Stomach smooth muscle (tissue), 2 donors: ENCODE data around the gene GULP1.

Experiments used
- H3K27ac ChIP-seq: one replicate; pipeline ENCODE4 v1.7.0; 2013; ENCODE audit warnings: mild to moderate bottlenecking, low read length, inconsistent platforms
- H3K27me3 ChIP-seq, 2 donors: one replicate each; pipeline ENCODE4 v1.7.0; 2013; ENCODE audit warnings: low read length in 2 of 2; ENCODE audit not compliant: insufficient read depth in 2 of 2, control insufficient read depth in 1 of 2
- H3K36me3 ChIP-seq, 2 donors: one replicate each; pipeline ENCODE4 v1.7.0; 2013; ENCODE audit warnings: low read length in 2 of 2; ENCODE audit not compliant: control insufficient read depth in 2 of 2, insufficient read depth in 2 of 2
- H3K4me1 ChIP-seq: one replicate; pipeline ENCODE4 v1.7.0; 2013; ENCODE audit warnings: low read length; ENCODE audit not compliant: control insufficient read depth, insufficient read depth
- H3K4me3 ChIP-seq, 2 donors: one replicate each; pipeline ENCODE4 v1.7.0; 2013; ENCODE audit warnings: low read length in 2 of 2
- H3K9ac ChIP-seq, 2 donors: one replicate each; pipeline ENCODE4 v1.7.0; 2013; ENCODE audit warnings: low read length in 2 of 2, mild to moderate bottlenecking in 1 of 2
- H3K9me3 ChIP-seq, 2 donors: one replicate each; pipeline ENCODE4 v1.7.0; 2013; ENCODE audit warnings: low read length in 2 of 2; ENCODE audit not compliant: control insufficient read depth in 2 of 2
- donor health status: healthy.
- donor health status: Pancreatic carcinoma.

GULP1 gene

DNA sequence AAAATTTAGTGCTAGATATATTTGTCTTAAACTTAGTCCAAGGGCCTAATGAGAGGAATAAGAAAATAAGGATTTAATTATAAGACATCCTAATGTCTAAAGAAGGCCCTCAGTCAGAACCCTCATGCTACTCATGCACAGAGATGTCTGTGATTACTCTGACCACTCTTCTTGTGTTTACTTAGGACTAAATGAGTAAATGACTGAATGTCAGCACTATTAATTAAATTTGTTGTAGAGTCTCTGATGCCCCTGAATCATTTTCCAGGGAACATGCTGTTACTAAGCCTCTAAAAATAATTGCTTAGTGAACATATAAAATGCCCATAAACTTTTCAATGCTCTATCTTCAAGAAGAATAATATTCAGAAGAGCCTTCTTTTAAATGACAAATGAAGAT, 32.4 kb downstream of the GULP1 start:
- Histone ChIP-seq H3K9me3 (no peaks in the 10 kb centered on the region), H3K4me3 (no peak overlapping the region), H3K4me1 (peaks cover 7% of the 10 kb centered on the region), H3K9ac (no peak overlapping the region), H3K36me3 (no peaks in the 10 kb centered on the region), H3K27me3 (no peaks in the 10 kb centered on the region), H3K27ac (no peak overlapping the region)

DNA sequence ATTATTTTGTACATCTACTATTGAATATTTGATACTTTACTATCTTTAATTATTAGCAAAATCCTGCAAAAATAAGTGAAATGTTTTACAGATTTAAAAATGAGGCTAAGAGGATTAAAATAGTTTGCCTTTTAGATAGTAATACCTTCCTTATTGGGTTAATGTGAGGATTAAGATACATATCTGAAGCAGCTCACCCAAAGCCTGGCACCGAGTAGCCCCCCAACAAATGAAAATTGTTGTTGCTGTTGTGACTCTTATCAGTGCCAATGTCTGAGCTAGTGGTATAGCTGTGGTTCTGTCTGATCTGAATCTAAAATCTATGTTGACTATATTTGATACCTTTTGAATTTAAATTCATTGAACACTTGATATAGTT, 34.6 kb downstream of the GULP1 start:
- Histone ChIP-seq H3K4me3 (no peak overlapping the region), H3K9ac (no peak overlapping the region), H3K9me3 (no peaks in the 10 kb centered on the region), H3K36me3 (no peaks in the 10 kb centered on the region), H3K27ac (no peak overlapping the region), H3K27me3 (no peaks in the 10 kb centered on the region), H3K4me1 (peaks cover 7% of the 10 kb centered on the region)

DNA sequence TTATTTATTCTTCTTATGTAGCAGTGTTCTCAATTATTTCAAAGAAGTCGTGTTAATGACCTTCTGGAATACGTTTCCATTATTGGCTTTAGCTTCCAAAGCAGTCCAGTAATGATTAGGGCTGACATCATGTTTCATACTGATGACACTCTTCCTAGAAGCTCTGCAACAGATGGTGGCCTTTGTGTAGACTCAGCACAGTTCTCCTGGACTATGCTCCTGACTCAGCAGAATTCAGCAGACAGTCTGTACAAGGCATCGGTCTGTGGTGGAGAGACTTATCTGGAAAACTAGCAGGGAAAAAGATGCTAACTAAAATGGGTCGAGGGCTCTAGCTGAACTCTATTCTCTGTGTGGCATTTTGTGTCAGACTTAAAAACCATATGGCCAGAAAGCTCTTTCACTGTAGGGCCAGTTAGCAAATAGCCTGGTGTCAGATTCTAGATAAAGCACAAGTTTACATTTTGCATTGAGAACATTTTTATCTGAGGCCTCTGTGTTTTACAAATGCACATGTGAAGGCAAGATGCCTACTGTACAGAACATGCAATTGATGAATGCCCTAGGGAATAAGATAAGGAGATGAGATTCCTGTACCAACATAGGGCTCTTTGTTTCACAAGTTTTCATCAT, 35.1 kb downstream of the GULP1 start:
- Histone ChIP-seq H3K27ac (no peak overlapping the region), H3K9me3 (no peaks in the 10 kb centered on the region)

DNA sequence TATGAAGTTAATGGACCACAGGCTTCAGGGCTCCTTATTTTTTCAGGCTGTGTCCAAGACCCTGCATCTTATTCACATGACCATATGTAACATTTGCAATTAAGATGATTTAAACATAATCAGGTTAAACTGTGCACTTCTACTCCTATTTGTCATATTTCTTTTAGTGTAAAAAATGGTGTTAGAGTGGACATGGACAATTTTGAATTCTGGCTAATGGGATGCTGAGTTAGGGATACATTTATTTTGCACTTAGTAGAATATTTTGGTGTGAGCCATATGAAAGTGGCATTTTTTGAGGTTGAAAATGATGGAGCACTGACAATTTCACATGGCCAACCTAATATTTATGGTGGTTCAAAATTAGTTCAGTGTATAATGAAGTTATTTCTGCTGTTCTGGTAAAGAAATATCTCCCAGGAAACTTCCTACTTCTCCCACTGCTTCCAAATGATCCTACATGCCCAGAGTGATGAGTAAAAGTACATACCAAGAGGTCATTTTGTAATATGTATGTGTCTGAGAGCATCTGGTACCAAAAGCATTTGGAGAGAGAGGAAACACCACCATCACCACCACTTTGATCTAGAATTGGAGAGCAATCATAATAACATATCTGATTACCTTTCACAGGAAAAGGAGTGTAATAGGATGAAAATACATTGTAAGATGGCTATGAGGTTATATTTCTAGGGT, 36.0 kb downstream of the GULP1 start:
- H3K9ac ChIP-seq = no peak overlapping the region
- no peaks in the 10 kb centered on the region for H3K27me3 ChIP-seq
- H3K4me1 ChIP-seq = peaks cover 7% of the 10 kb centered on the region
- no peaks in the 10 kb centered on the region for H3K36me3 ChIP-seq
- H3K4me3 ChIP-seq = no peak overlapping the region
- no peak overlapping the region for H3K27ac ChIP-seq
- H3K9me3 ChIP-seq = no peaks in the 10 kb centered on the region

More for the DNA sequence above, 35.1 kb downstream of the GULP1 start:
- Histone ChIP-seq H3K36me3 (no peaks in the 10 kb centered on the region), H3K27me3 (no peaks in the 10 kb centered on the region), H3K4me3 (no peak overlapping the region), H3K4me1 (peaks cover 7% of the 10 kb centered on the region), H3K9ac (no peak overlapping the region)

DNA sequence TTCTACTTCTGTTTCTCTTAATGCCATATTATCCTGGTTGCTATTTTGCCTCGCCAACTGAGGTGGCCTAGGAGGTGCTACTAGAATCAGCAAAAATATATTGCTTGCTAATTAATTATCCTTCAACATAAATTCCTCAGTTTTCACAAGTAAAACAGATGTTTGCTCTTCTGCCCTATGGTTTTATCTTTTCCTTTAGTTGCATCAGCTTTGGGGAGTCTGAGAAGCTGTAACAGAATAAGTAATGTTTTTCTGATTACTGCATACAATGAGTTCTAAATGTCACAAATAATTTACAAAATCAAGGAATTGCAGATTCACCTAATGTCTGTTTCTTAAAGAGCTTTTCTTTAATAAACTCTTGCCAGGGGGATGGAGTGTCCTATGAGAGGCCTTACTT, 36.7 kb downstream of the GULP1 start:
- no peaks in the 10 kb centered on the region for H3K9me3 ChIP-seq
- H3K27me3 ChIP-seq = no peaks in the 10 kb centered on the region
- peaks cover 7% of the 10 kb centered on the region for H3K4me1 ChIP-seq
- no peak overlapping the region for H3K4me3 ChIP-seq
- H3K27ac ChIP-seq = no peak overlapping the region
- H3K9ac ChIP-seq = no peak overlapping the region
- H3K36me3 ChIP-seq = no peaks in the 10 kb centered on the region

DNA sequence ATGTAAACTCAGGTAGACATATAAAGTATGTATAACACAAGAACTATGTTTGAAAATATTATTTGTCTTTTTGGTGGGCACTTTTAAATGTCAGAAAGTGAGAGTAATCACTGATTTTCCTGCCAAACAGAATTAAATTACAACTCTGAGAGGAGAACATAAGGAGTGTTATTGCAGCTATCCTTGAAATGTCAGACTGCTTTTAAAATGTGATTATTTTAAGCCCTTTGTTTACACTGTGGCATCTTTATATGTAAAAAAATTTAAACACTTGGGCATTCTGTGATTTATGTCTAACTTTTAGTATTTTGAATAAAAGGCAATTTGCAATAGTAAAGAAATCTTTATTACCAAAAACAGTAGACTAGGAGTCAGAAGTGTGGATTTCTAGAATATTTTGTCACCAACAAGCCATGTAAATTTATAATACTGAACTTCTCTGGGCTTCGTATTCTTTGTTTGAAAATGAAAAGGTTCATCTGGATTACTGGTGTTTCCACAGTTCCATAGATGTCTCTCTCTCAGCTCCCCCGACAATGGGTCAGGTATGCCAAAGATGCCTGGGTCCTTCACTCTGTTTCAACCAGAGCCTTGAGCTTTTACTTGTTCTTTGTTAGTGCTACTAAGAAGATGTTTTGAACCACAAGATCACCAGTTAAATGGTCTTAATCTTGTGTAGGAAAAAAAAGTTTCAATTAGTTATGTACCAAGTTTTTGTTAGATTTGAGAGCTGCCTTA, 38.8 kb downstream of the GULP1 start:
- H3K27ac ChIP-seq = no peak overlapping the region
- H3K9ac ChIP-seq = no peak overlapping the region
- H3K27me3 ChIP-seq = no peaks in the 10 kb centered on the region
- no peaks in the 10 kb centered on the region for H3K36me3 ChIP-seq
- peaks cover 7% of the 10 kb centered on the region for H3K4me1 ChIP-seq
- H3K9me3 ChIP-seq = no peaks in the 10 kb centered on the region
- no peak overlapping the region for H3K4me3 ChIP-seq

DNA sequence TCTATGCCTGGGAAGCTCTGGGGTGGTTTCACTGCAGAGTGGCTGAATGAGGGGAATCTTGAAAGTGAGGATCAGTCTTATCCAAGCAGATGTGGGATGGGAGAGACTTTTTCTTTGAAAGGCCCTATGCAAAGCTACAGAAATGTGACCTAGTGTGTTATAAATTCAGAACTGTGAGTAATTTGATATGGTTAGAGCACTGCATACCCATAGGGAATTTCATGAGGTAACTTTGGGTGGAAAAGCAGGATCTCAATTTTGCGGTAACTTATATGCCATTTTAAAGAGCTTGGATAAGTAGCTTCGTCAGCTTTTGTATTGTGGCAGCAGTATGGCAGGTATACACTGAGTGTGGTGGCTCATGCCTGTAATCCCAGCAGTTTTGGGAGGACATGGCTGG, 40.9 kb downstream of the GULP1 start:
- H3K9me3 ChIP-seq = no peaks in the 10 kb centered on the region
- no peak overlapping the region for H3K27ac ChIP-seq
- H3K36me3 ChIP-seq = no peaks in the 10 kb centered on the region
- no peak overlapping the region for H3K9ac ChIP-seq
- no peaks in the 10 kb centered on the region for H3K4me1 ChIP-seq
- no peak overlapping the region for H3K4me3 ChIP-seq
- H3K27me3 ChIP-seq = no peaks in the 10 kb centered on the region

DNA sequence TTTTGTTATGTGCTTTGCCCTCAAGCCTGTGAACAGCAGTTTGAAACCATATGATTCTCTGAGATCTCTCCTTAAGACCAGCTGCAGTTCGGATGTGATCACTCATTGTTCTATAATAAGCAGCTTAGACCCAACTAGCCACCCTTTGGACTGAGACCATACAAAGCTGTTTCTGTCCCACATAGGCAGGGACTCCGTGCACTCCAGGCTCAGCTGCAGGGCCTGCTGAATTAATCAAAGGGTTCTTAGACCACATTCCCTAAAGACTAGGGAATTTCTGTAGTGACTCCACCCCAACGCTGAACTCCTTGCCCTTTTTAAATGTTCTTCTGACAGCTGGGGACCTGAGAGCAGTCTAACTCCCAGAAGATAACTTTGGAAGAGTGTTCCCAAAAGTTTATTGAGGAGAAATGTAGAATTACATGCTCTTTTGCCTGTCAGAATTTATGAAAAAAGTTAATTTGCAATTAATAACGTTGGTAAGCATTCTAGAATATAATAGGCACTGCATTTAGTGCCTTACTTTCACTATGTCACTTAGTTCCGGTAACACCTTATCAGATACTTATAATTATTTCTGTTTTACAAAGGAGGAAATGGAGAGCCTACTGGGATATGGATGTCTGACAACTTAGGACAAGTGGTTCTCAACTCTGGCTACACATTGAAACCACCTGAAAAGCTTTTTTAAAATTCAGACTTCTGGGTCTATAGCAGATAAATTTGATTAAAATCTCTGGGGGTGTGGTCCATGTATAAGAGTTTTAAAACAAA, 42.3 kb downstream of the GULP1 start:
- H3K9ac ChIP-seq = no peak overlapping the region
- H3K27ac ChIP-seq = no peak overlapping the region
- no peaks in the 10 kb centered on the region for H3K9me3 ChIP-seq
- no peak overlapping the region for H3K4me3 ChIP-seq
- H3K36me3 ChIP-seq = no peaks in the 10 kb centered on the region
- no peaks in the 10 kb centered on the region for H3K27me3 ChIP-seq
- H3K4me1 ChIP-seq = no peaks in the 10 kb centered on the region

DNA sequence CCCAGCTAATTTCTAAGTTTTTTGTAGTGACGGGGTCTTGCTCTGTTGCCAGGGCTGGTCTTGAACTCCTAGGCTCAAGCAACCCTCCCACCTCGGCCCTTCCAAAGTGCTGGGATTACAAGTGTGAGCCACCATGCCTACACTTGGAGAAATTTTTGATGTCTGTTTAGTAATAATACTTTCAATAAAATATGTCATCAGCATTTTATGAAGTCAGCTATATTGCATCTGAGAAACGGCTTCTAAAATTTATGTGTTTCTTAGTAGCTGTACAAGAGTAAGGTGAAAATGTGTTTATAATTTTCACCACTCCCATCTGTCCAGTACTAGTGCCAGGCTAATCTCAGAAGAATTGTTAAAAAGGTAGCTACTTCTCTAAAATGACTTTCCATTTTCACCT, 46.8 kb downstream of the GULP1 start:
- H3K4me3 ChIP-seq = no peak overlapping the region
- no peak overlapping the region for H3K27ac ChIP-seq
- H3K36me3 ChIP-seq = no peaks in the 10 kb centered on the region

DNA sequence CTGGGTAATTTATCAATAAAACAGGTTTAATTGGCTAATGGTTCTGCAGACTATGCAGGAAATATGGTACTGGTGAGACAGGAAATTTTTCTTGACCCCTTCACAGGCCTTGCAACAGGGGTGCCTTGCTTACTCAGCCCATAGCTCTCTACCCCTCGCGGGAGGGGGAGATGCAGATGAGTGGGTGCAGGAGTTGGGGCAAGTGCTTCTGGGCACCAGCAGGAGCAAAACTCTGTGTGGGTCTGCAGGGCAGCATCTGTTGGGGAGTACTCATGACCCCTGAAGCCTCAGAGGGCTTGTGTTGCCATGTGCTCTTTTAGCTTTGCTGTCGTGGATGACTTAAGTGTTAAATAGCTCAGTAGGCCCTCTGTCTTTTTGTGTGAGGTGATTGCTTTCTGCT, 48.6 kb downstream of the GULP1 start:
- Histone ChIP-seq H3K27ac (no peak overlapping the region), H3K4me1 (no peaks in the 10 kb centered on the region), H3K4me3 (no peak overlapping the region), H3K9ac (no peak overlapping the region), H3K9me3 (no peaks in the 10 kb centered on the region), H3K27me3 (no peaks in the 10 kb centered on the region), H3K36me3 (no peaks in the 10 kb centered on the region)

More for the DNA sequence above, 46.8 kb downstream of the GULP1 start:
- H3K9me3 ChIP-seq = no peaks in the 10 kb centered on the region
- no peak overlapping the region for H3K9ac ChIP-seq
- H3K4me1 ChIP-seq = no peaks in the 10 kb centered on the region
- H3K27me3 ChIP-seq = no peaks in the 10 kb centered on the region
